HCT116 (cell line): ENCODE data around the gene G3BP1. TPM values are rescaled to one million over a fixed set of nuclear protein-coding genes. Genes with fewer than 3 reads are reported as not detected.

ENCODE experiments used
- ATAC-seq: fragments of 200-7000 bp; cut with Tn5 transposase; 2 replicates; pipeline ENCODE4 v1.9.1; 2020; ENCODE audit warnings: mild to moderate bottlenecking, moderate library complexity
- BruUV-seq: library from RNA; stranded (reverse); fragments of 400-500 nt; replicated peaks from 2 replicates; lab custom pipeline; 2021; lab: Mats Ljungman, UMichigan
- CTCF ChIA-PET: fragments of 300-600 bp; sonication (Branson Sonifier 250); formaldehyde crosslinking; loops from one replicate; lab custom pipeline; 2021; ENCODE audit warnings: antibody characterized with exemption; lab: Charles Lee
- POLR2A ChIA-PET: fragments of 300-600, 350-600 bp; sonication (Branson Sonifier 250); formaldehyde crosslinking; loops from one replicate; lab custom pipeline; 2021; ENCODE audit warnings: antibody characterized with exemption; lab: Charles Lee
- RAD21 ChIA-PET, 2 experiments: fragments of 300-600 bp; sonication (Branson Sonifier 250); formaldehyde crosslinking; loops; one replicate each; lab custom pipeline; 2023; ENCODE audit warnings: low total read pairs in 2 of 2; ENCODE audit not compliant: uncharacterized antibody in 2 of 2, unreplicated experiment in 2 of 2, low non-redundant PET in 1 of 2; lab: Charles Lee
- DNase-seq: peaks from one replicate; pipeline ENCODE4 v3.0.0-alpha.2; 2010; ENCODE audit warnings: low read depth, low spot score
- H2AFZ ChIP-seq: fragments of 200-600 bp; shearing (Covaris generic), sonication (generic); 2 replicates; pipeline ENCODE4 v1.6.1; 2017; ENCODE audit warnings: low read depth, mixed run types, mixed read lengths, antibody characterized with exemption, low read length; ENCODE audit not compliant: poor library complexity, severe bottlenecking
- H3K27ac ChIP-seq: 2 replicates; pipeline ENCODE4 v1.5.1; 2012; ENCODE audit warnings: low read depth, low read length
- H3K27me3 ChIP-seq: fragments of 200-600 bp; sonication (generic); 2 replicates; pipeline ENCODE4 v1.6.1; 2016; ENCODE audit warnings: mixed run types, low read length, mixed read lengths; ENCODE audit not compliant: insufficient read depth
- H3K36me3 ChIP-seq, 2 experiments: fragments of 200-500 bp in 1 of 2; fragments of 200-600 bp in 1 of 2; sonication (Bioruptor generic) in 1 of 2; sonication (generic) in 1 of 2; 2 replicates each; pipeline versions ENCODE4 v1.5.1 to v1.6.1; 2014 to 2016; ENCODE audit warnings: low read length in 2 of 2, inconsistent platforms in 1 of 2, mixed read lengths in 1 of 2, mixed run types in 1 of 2; ENCODE audit not compliant: insufficient read depth in 2 of 2, control insufficient read depth in 1 of 2
- H3K4me1 ChIP-seq, 2 experiments: fragments of 200-600 bp in 1 of 2; sonication (generic) in 1 of 2; 2 replicates each; pipeline versions ENCODE4 v1.5.1 to v1.6.1; 2012 to 2017; ENCODE audit warnings: low read length in 2 of 2, inconsistent platforms in 1 of 2, mild to moderate bottlenecking in 1 of 2, mixed read lengths in 1 of 2, mixed run types in 1 of 2, moderate library complexity in 1 of 2; ENCODE audit not compliant: insufficient read depth in 2 of 2, control insufficient read depth in 1 of 2
- H3K4me2 ChIP-seq: fragments of 200-600 bp; sonication (generic); 2 replicates; pipeline ENCODE4 v1.6.1; 2017; ENCODE audit warnings: mixed run types, low read length, mixed read lengths
- H3K4me3 ChIP-seq, 2 experiments: fragments of 200-600 bp in 1 of 2; sonication (generic) in 1 of 2; replicated peaks in 1 of 2; 2 replicates each; pipeline ENCODE4 v1.5.1; 2011 to 2016; ENCODE audit warnings: low read length in 2 of 2, control low read depth in 1 of 2, low read depth in 1 of 2, mild to moderate bottlenecking in 1 of 2, mixed read lengths in 1 of 2, mixed run types in 1 of 2
- H3K79me2 ChIP-seq: fragments of 200-600 bp; sonication (generic); 2 replicates; pipeline ENCODE4 v1.6.1; 2017; ENCODE audit warnings: mild to moderate bottlenecking, mixed run types, low read length, moderate library complexity, mixed read lengths; ENCODE audit not compliant: insufficient read depth
- H3K9ac ChIP-seq: fragments of 200-600 bp; sonication (generic); 2 replicates; pipeline ENCODE4 v1.6.1; 2016; ENCODE audit warnings: low read length, mixed read lengths
- H3K9me2 ChIP-seq: fragments of 200-600 bp; sonication (generic), shearing (Covaris generic); 2 replicates; pipeline ENCODE4 v1.6.1; 2017; ENCODE audit warnings: mixed run types, mild to moderate bottlenecking, moderate library complexity; ENCODE audit not compliant: insufficient read depth
- H3K9me3 ChIP-seq, 2 experiments: fragments of 200-500 bp in 1 of 2; fragments of 200-600 bp in 1 of 2; sonication (Bioruptor generic) in 1 of 2; sonication (generic) in 1 of 2; 2 replicates each; pipeline ENCODE4 v1.6.1; 2014 to 2017; ENCODE audit warnings: low read length in 2 of 2, mixed read lengths in 2 of 2, inconsistent platforms in 1 of 2, low read depth in 1 of 2, mild to moderate bottlenecking in 1 of 2, mixed run types in 1 of 2, moderate library complexity in 1 of 2; ENCODE audit not compliant: control insufficient read depth in 1 of 2, insufficient read depth in 1 of 2
- H4K20me1 ChIP-seq: fragments of 200-600 bp; sonication (generic), shearing (Covaris generic); 2 replicates; pipeline ENCODE4 v1.6.1; 2017; ENCODE audit warnings: mixed run types, mild to moderate bottlenecking, moderate library complexity; ENCODE audit not compliant: insufficient read depth
- ATF3 ChIP-seq: IDR thresholded peaks from 2 replicates; pipeline ENCODE4 v1.6.1; 2012
- CBX3 ChIP-seq: IDR thresholded peaks from 2 replicates; pipeline ENCODE4 v1.6.1; 2012; ENCODE audit warnings: low read depth
- CEBPB ChIP-seq: IDR thresholded peaks from 2 replicates; pipeline ENCODE4 v1.6.1; 2012; ENCODE audit warnings: low read depth
- CTCF ChIP-seq, 3 experiments: fragments of 200-600 bp in 1 of 3; sonication (generic) in 1 of 3; IDR thresholded peaks in 2 of 3; conservative IDR thresholded peaks in 1 of 3; 2 replicates each; pipeline ENCODE4 v1.5.1; 2012 to 2017; ENCODE audit warnings: low read depth in 2 of 3, low read length in 2 of 3, antibody characterized with exemption in 1 of 3, borderline replicate concordance in 1 of 3, control low read depth in 1 of 3, mild to moderate bottlenecking in 1 of 3, mixed read lengths in 1 of 3, mixed run types in 1 of 3, moderate library complexity in 1 of 3; ENCODE audit not compliant: insufficient read depth in 1 of 3
- EGR1 ChIP-seq: IDR thresholded peaks from 2 replicates; pipeline ENCODE4 v1.6.1; 2012; ENCODE audit warnings: low read depth
- ELF1 ChIP-seq: IDR thresholded peaks from 2 replicates; pipeline ENCODE4 v1.6.1; 2012; ENCODE audit warnings: low read depth, borderline replicate concordance
- EZH2 ChIP-seq: fragments of 200-600 bp; sonication (generic); IDR thresholded peaks from 2 replicates; pipeline ENCODE4 v1.6.1; 2017; ENCODE audit warnings: antibody characterized with exemption, mixed run types
- EZH2phosphoT487 ChIP-seq: fragments of 200-600 bp; IDR thresholded peaks from 2 replicates; pipeline ENCODE4 v1.6.1; 2018; ENCODE audit warnings: antibody characterized with exemption, borderline replicate concordance
- FOSL1 ChIP-seq: IDR thresholded peaks from 2 replicates; pipeline ENCODE4 v1.6.1; 2012; ENCODE audit warnings: low read depth
- JUND ChIP-seq: IDR thresholded peaks from 2 replicates; pipeline ENCODE4 v1.6.1; 2012
- MAX ChIP-seq: IDR thresholded peaks from 2 replicates; pipeline ENCODE4 v1.6.1; 2012
- POLR2AphosphoS5 ChIP-seq: IDR thresholded peaks from 2 replicates; pipeline ENCODE4 v1.6.1; 2011; ENCODE audit warnings: mild to moderate bottlenecking, low read depth, low read length, moderate library complexity
- RAD21 ChIP-seq: IDR thresholded peaks from 2 replicates; pipeline ENCODE4 v1.6.1; 2012; ENCODE audit warnings: low read depth, mild to moderate bottlenecking
- REST ChIP-seq: IDR thresholded peaks from 2 replicates; pipeline ENCODE4 v1.6.1; 2012; ENCODE audit warnings: low read depth
- SIN3A ChIP-seq: IDR thresholded peaks from 2 replicates; pipeline ENCODE4 v1.6.1; 2012; ENCODE audit warnings: low read depth
- SRF ChIP-seq: IDR thresholded peaks from 2 replicates; pipeline ENCODE4 v1.6.1; 2012; ENCODE audit warnings: low read depth
- TCF7L2 ChIP-seq: IDR thresholded peaks from 2 replicates; pipeline ENCODE4 v1.7.0; 2011; ENCODE audit warnings: borderline replicate concordance, inconsistent platforms; ENCODE audit not compliant: insufficient read depth, insufficient read length; ENCODE audit errors: extremely low read depth
- ZBTB33 ChIP-seq: IDR thresholded peaks from 2 replicates; pipeline ENCODE4 v1.6.1; 2011; ENCODE audit warnings: mild to moderate bottlenecking, low read length, moderate library complexity; ENCODE audit not compliant: insufficient replicate concordance; ENCODE audit errors: extremely low read depth
- ZFX ChIP-seq: fragments of 450-650 bp; IDR thresholded peaks from 2 replicates; pipeline ENCODE4 v1.6.1; 2017
- ZNF274 ChIP-seq: fragments of 200-500 bp; sonication (Bioruptor generic); IDR thresholded peaks from 2 replicates; pipeline ENCODE4 v1.6.1; 2014; ENCODE audit warnings: mild to moderate bottlenecking, low read depth, low read length, inconsistent platforms
- intact Hi-C: fragments of 100-400 bp; cut with micrococcal nuclease; formaldehyde crosslinking; loops from 2 replicates; pipeline ENCODE4 v1.10.0; 2022
- total RNA-seq: library from RNA; stranded (reverse); gene quantifications from one replicate; pipeline ENCODE4 v1.2.1, GENCODE V29; 2021; ENCODE audit not compliant: unreplicated experiment

The G3BP1 gene
- total RNA-seq, 1 experiment from 2014 or later = 296 TPM

- ChIA-PET RAD21 (no interaction called here), CTCF (no interaction called here), POLR2A (no interaction called here)
- H2AFZ ChIP-seq = no peak overlapping the region
- BruUV-seq = no TSS peak
- H3K27ac ChIP-seq = no peak overlapping the region
- no peak overlapping the region for H3K4me2 ChIP-seq
- H3K27me3 ChIP-seq = peaks cover 5% of the 10 kb centered on the region; the same call in 1 of the 2 replicates
- no peaks in the 10 kb centered on the region for H3K36me3 ChIP-seq
- H3K79me2 ChIP-seq = no peaks in the 10 kb centered on the region
- H3K9ac ChIP-seq = no peak overlapping the region
- H3K4me3 ChIP-seq = no peak overlapping the region
- TF ChIP-seq POLR2AphosphoS5 (no peak), CEBPB (no peak), ELF1 (no peak), MAX (no peak), CTCF (IDR thresholded peaks at IDR 0.05 in 2 of 3, conservative IDR thresholded peaks at IDR 0.05 in 1 of 3; ENCODE audit: borderline replicate concordance in 1 of 3, insufficient read depth in 1 of 3, low read depth in 2 of 3, low read length in 2 of 3) (no peak), EGR1 (no peak), ZNF274 (no peak), SIN3A (no peak), EZH2phosphoT487 (no peak), CBX3 (no peak), SRF (no peak), REST (no peak), JUND (no peak), ATF3 (no peak), TCF7L2 (no peak), ZBTB33 (no peak), FOSL1 (no peak), ZFX (no peak), EZH2 (no peak), RAD21 (no peak)
- ATAC-seq (no peak), DNase-seq (no peak)
- H3K9me3 ChIP-seq = no peaks in the 10 kb centered on the region
- intact Hi-C loops = no loop called here
- no peaks in the 10 kb centered on the region for H3K4me1 ChIP-seq
- no peaks in the 10 kb centered on the region for H4K20me1 ChIP-seq
- no peaks in the 10 kb centered on the region for H3K9me2 ChIP-seq
These were observed 83.9 kb downstream of the G3BP1 start for GRCh38 chr5:151855701-151856100.
